ENCODE data around the gene RERE. TPM values are rescaled to one million over a fixed set of nuclear protein-coding genes. Genes with fewer than 3 reads are reported as not detected.
"Not testable (repeated sequence)": the region's sequence is repeated elsewhere in the genome, so short reads cannot be mapped to it uniquely, and the experiment has no call there.

Gene RERE
- total and polyA plus RNA-seq, 5 donors, result 72.4 to 175 (median 161) TPM

DNA sequence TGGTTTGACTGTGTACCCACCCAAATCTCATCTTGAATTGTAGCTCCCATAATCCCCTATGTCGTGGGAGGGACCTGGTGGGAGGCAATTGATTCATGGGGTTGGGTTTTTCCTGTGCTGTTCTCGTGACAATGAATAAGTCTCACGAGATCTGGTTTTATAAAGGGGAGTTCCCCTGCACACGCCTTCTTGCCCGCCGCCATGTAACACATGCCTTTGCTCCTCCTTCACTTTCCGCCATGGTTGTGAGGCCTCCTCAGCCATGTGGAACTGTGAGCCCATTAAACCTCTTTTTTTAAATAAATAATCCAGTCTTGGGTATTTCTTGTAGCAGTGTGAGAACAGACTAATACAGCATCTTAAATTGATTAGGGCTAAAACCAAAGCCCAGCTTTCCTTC, 22.6 kb upstream of the RERE start:
- no peaks in the 10 kb centered on the region for H3K27me3 ChIP-seq (ENCODE audit: control insufficient read depth, insufficient read depth)
- no peak overlapping the region for H3K27ac ChIP-seq (ENCODE audit: low read length)
- DNase-seq, result no peak
- no peak overlapping the region for H3K4me3 ChIP-seq (ENCODE audit: low read length)
- intact Hi-C loops (cut with DNase I), result loop anchor here (10.0 kb wide), 4 partner anchors 95 to 285 kb away; no protein-coding TSS in a partner anchor
- no peaks in the 10 kb centered on the region for H3K9me3 ChIP-seq (ENCODE audit: control insufficient read depth, low read length)
- no peak for ATAC-seq
- peaks cover 2% of the 10 kb centered on the region for H3K4me1 ChIP-seq (ENCODE audit: control insufficient read depth, insufficient read depth, low read length)
- WGBS, result 96% methylated on average over 7 of the region's 7 CpGs

GRCh38 chr1:8835941-8836643, 18.7 kb upstream of the RERE start:
- no peaks in the 10 kb centered on the region for H3K27me3 ChIP-seq (ENCODE audit: control insufficient read depth, insufficient read depth)
- DNase-seq (no peak), ATAC-seq (no peak)
- H3K9me3 ChIP-seq (ENCODE audit: control insufficient read depth, low read length), result no peaks in the 10 kb centered on the region
- H3K4me1 ChIP-seq (ENCODE audit: control insufficient read depth, insufficient read depth, low read length), result no peaks in the 10 kb centered on the region
- 74% methylated on average over 14 of the region's 14 CpGs for WGBS
- no peak overlapping the region for H3K27ac ChIP-seq (ENCODE audit: low read length)
- intact Hi-C loops (cut with DNase I), result no loop called here
- H3K4me3 ChIP-seq (ENCODE audit: low read length), result no peak overlapping the region

- no peaks in the 10 kb centered on the region for H3K4me1 ChIP-seq (ENCODE audit: control insufficient read depth, insufficient read depth, low read length)
- no peaks in the 10 kb centered on the region for H3K9me3 ChIP-seq (ENCODE audit: control insufficient read depth, low read length)
- no peak overlapping the region for H3K27ac ChIP-seq (ENCODE audit: low read length)
- no peak for DNase-seq
- H3K4me3 ChIP-seq (ENCODE audit: low read length), result no peak overlapping the region
- 49% methylated on average over 4 of the region's 4 CpGs for WGBS
- intact Hi-C loops (cut with DNase I), result no loop called here
- no peaks in the 10 kb centered on the region for H3K27me3 ChIP-seq (ENCODE audit: control insufficient read depth, insufficient read depth)
- no peak for ATAC-seq
Measured at GRCh38 chr1:8831340-8831739, 13.9 kb upstream of the RERE start.

GRCh38 chr1:8830732-8831131, 13.3 kb upstream of the RERE start:
- H3K27me3 ChIP-seq (ENCODE audit: control insufficient read depth, insufficient read depth); H3K4me3 ChIP-seq (ENCODE audit: low read length); H3K9me3 ChIP-seq (ENCODE audit: control insufficient read depth, low read length); intact Hi-C loops (cut with DNase I); H3K27ac ChIP-seq (ENCODE audit: low read length); ATAC-seq; H3K4me1 ChIP-seq (ENCODE audit: control insufficient read depth, insufficient read depth, low read length): not testable (repeated sequence)
- 84% methylated on average over 10 of the region's 10 CpGs for WGBS
- peak in 1 of 3 donors; percentile 20 for DNase-seq

- DNase-seq, result peak; percentile 51 to 61 (median 56)
- Histone ChIP-seq H3K27me3 (ENCODE audit: control insufficient read depth, insufficient read depth) (no peaks in the 10 kb centered on the region), H3K4me1 (ENCODE audit: control insufficient read depth, insufficient read depth, low read length) (no peaks in the 10 kb centered on the region), H3K9me3 (ENCODE audit: control insufficient read depth, low read length) (no peaks in the 10 kb centered on the region), H3K27ac (ENCODE audit: low read length) (no peak overlapping the region), H3K4me3 (ENCODE audit: low read length) (no peak overlapping the region)
- WGBS, result 67% methylated on average over 10 of the region's 10 CpGs
- intact Hi-C loops (cut with DNase I), result no loop called here
- peak; percentile 47 to 80 for ATAC-seq
Measured at GRCh38 chr1:8825985-8826481, 8.6 kb upstream of the RERE start.

DNA sequence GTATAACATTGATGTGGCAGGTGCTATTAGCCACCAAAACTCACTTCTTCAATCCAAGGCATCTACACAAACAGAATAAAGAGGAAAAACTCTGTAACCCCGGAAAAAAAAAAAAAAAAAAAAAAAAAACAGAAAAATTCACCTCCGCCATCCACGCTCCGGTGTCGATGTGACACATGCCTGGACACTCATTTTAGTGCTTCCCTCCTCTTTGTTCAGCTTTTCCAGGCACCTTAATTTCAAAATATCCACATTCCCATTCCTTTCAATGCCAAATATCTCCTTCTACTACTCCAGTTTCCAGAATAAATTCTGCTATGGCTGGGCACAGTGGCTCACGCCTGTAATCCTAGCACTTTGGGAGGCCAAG, 5.8 kb upstream of the RERE start:
- Histone ChIP-seq H3K4me3 (ENCODE audit: low read length) (no peak overlapping the region), H3K27me3 (ENCODE audit: control insufficient read depth, insufficient read depth) (no peaks in the 10 kb centered on the region), H3K4me1 (ENCODE audit: control insufficient read depth, insufficient read depth, low read length) (no peaks in the 10 kb centered on the region), H3K27ac (ENCODE audit: low read length) (no peak overlapping the region), H3K9me3 (ENCODE audit: control insufficient read depth, low read length) (no peaks in the 10 kb centered on the region)
- no peak for ATAC-seq
- no peak for DNase-seq
- intact Hi-C loops (cut with DNase I), result no loop called here
- 43% methylated on average over 6 of the region's 6 CpGs for WGBS

GRCh38 chr1:8822373-8823294, 5.2 kb upstream of the RERE start:
- Histone ChIP-seq H3K4me3 (ENCODE audit: low read length) (no peak overlapping the region), H3K9me3 (ENCODE audit: control insufficient read depth, low read length) (no peaks in the 10 kb centered on the region), H3K27me3 (ENCODE audit: control insufficient read depth, insufficient read depth) (no peaks in the 10 kb centered on the region), H3K27ac (ENCODE audit: low read length) (peak overlapping the region; percentile 62), H3K4me1 (ENCODE audit: control insufficient read depth, insufficient read depth, low read length) (no peaks in the 10 kb centered on the region)
- WGBS, result 51% methylated on average over 10 of the region's 10 CpGs
- peak; percentile 79 to 82 for ATAC-seq
- intact Hi-C loops (cut with DNase I), result no loop called here
- DNase-seq, result peak in 1 of 3 donors; percentile 51

GRCh38 chr1:8821084-8821483, 3.6 kb upstream of the RERE start:
- 59% methylated on average over 2 of the region's 2 CpGs for WGBS

GRCh38 chr1:8818789-8819188, 1.3 kb upstream of the RERE start:
- H3K27me3 ChIP-seq (ENCODE audit: control insufficient read depth, insufficient read depth); H3K4me3 ChIP-seq (ENCODE audit: low read length); ATAC-seq; H3K27ac ChIP-seq (ENCODE audit: low read length); intact Hi-C loops (cut with DNase I); H3K4me1 ChIP-seq (ENCODE audit: control insufficient read depth, insufficient read depth, low read length); H3K9me3 ChIP-seq (ENCODE audit: control insufficient read depth, low read length): not testable (repeated sequence)
- peak in 1 of 3 donors; percentile 56 for DNase-seq
- 85% methylated on average over 12 of the region's 13 CpGs for WGBS

More at GRCh38 chr1:8821084-8821483, 3.6 kb upstream of the RERE start:
- Histone ChIP-seq H3K9me3 (ENCODE audit: control insufficient read depth, low read length) (no peaks in the 10 kb centered on the region), H3K4me3 (ENCODE audit: low read length) (no peak overlapping the region), H3K27ac (ENCODE audit: low read length) (no peak overlapping the region), H3K27me3 (ENCODE audit: control insufficient read depth, insufficient read depth) (no peaks in the 10 kb centered on the region), H3K4me1 (ENCODE audit: control insufficient read depth, insufficient read depth, low read length) (no peaks in the 10 kb centered on the region)
- DNase-seq, result no peak
- intact Hi-C loops (cut with DNase I), result no loop called here
- no peak for ATAC-seq

DNA sequence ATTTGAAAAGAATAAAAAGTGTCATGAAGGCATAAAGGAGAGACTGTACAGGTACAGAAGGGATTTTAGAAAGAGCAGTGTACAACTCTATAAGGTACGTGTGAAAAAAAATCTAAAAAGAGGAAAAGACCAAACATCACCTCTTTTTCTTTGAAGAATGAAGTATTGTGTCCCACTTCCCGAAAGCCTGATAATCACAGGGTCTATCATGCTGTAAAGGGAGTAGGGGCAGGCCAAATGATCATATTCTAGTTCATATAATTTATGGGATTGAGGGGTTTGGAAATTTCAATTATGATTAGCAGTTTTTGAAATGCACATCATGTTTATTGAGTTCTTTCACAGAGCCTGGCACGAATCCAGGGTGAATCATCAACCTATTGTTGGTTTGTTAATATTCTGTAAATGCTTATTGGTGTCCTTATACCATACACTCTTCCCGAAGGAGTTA, 910 bp upstream of the RERE start:
- WGBS, result 11% methylated on average over 4 of the region's 4 CpGs
- Histone ChIP-seq H3K4me1 (ENCODE audit: control insufficient read depth, insufficient read depth, low read length) (peaks cover 3% of the 10 kb centered on the region), H3K27me3 (ENCODE audit: control insufficient read depth, insufficient read depth) (no peaks in the 10 kb centered on the region), H3K27ac (ENCODE audit: low read length) (no peak overlapping the region), H3K4me3 (ENCODE audit: low read length) (peak overlapping the region; percentile 82), H3K9me3 (ENCODE audit: control insufficient read depth, low read length) (no peaks in the 10 kb centered on the region)
- ATAC-seq (no peak), DNase-seq (peak in 1 of 3 donors; percentile 56)
- intact Hi-C loops (cut with DNase I), result no loop called here

DNA sequence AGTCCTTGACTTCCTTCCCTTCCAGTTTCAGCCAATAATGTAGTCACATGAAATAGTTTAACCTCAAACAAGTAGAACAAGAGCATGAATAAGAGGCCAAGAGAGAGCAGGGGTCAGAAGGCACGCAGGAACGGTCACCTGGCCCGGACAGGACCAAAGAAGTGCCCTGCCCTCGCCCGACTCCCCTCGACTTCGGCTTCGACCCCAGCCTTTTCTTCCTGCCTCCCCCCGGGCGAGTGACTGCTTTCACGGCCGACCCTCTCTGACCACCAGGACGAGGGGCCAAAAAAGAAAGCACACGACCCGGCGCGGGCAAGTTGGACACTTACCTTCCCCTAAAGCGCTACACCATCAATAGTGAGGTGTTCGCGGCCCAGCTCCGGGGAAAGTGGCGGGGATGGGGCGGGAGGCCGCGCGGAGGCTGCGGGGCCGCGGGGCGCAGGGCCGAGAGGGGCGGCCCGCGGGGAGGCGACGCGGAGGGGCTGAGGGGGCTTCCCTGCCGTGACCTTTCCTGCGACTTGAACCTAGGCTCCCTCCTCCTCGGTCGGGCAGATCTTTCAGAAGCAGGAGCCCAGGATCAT, 519 bp downstream of the RERE start:
- Histone ChIP-seq H3K9me3 (ENCODE audit: control insufficient read depth, low read length) (no peaks in the 10 kb centered on the region), H3K4me1 (ENCODE audit: control insufficient read depth, insufficient read depth, low read length) (peaks cover 3% of the 10 kb centered on the region), H3K27ac (ENCODE audit: low read length) (peak overlapping the region; percentile 87), H3K4me3 (ENCODE audit: low read length) (peak overlapping the region; percentile 82), H3K27me3 (ENCODE audit: control insufficient read depth, insufficient read depth) (no peaks in the 10 kb centered on the region)
- intact Hi-C loops (cut with DNase I), result no loop called here
- under 1% methylated on average over 41 of the region's 41 CpGs for WGBS
- ATAC-seq (peak; percentile 36 to 45), DNase-seq (peak; percentile 17 to 64 (median 60))

Data from right cardiac atrium (tissue), 5 donors.